IPS-NIHi7 (cell line): ENCODE measurements around the gene D2HGDH.
"Not testable (repeated sequence)": the region's sequence is repeated elsewhere in the genome, so short reads cannot be mapped to it uniquely, and the experiment has no call there.

Source experiments
- DNase-seq: peaks from one replicate; pipeline ENCODE4 v3.0.0; 2012; ENCODE audit warnings: mixed read lengths; ENCODE audit errors: extremely low spot score

D2HGDH gene

DNA sequence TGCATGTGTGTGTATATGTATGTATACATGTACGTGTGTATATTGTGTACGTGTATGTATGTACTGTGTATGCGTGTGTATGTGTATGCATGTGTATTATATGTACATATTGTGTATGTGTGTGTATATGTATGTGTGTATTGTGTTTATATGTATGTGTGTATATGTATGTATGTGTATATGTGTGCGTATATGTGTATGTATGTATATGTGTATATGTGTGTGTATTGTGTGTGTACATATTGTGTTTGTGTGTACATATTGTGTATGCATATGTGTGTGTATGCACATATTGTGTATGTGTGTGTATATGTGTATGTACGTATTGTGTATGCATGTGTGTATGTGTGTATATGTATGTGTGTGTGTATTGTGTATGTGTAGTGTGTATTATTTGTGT, 59.0 kb downstream of the D2HGDH start:
- DNase-seq = no peak

DNA sequence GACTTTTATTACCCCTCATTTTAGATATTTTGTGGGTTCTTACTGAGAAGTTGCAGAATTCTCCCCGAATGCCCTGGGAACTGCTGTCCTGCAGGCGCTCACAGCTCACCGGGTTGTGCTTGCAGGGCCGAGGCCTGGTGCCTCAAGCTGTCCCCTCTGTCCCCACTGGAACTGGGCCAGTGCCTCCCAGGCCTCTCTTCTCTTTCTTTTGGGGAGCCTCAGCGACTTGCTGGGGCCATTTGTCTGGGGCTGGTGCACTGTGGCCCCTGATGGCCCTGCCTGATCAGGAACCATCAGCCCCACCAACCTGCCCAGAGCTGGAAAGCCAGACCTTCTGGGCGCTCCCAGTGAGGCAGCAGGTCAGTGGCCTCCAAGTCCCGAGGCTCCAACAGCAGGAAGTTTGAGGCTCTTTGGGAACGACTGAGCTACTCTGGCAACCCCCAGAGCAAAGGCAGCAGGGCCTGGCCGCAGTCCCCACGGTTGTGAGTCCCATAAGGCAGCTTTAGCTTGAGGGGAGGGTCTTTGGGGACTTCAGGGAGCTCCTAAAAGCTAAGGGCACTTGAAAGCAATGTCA, 59.9 kb downstream of the D2HGDH start:
- no peak for DNase-seq

DNA sequence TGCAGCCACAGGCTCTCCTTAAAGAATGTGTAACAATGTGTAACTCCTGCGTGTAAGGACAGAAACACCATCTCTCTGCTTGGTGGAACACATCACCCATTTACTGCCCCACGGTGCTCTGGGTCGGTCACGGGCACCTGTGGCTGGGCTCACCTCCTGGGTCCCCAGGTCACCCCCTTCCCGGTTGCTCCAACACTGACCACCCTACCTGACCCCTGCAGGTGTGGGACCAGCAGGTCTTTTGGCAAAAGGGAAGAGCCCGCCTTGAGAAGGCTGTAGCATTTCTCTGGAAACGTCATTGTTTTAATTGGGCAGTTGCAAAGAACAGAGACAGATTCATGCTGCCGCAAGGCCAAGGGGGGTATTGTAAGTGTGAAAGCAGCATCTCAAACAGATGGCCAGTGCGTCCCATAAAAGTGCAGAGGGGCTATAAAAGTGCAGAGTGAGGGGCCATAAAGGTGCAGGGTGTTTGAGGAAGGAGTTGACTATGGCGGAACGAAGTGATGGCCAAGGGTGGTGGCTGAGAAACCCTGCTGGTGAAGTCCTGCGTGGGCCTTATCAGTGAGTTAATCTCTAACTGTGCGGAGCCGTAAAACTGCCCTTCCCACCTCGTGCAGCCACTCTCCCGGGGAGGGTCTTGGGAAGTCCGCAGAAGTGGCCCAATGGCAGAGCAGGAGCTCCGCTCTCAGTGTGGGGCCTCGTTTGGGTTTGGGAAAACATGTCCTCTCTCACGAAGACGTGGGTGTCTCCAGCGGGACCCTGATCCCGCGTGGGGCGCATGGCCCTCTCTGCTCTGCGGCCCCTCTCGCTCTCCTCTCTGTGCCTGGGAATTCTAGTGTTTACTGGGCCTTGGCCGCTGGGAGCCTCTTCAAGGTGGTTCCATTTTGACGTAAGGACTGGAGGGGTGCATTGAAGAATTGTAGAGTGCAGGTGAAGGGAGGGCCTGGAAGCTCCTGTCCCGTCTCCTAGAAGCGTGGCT, 60.9 kb downstream of the D2HGDH start:
- DNase-seq = no peak

DNA sequence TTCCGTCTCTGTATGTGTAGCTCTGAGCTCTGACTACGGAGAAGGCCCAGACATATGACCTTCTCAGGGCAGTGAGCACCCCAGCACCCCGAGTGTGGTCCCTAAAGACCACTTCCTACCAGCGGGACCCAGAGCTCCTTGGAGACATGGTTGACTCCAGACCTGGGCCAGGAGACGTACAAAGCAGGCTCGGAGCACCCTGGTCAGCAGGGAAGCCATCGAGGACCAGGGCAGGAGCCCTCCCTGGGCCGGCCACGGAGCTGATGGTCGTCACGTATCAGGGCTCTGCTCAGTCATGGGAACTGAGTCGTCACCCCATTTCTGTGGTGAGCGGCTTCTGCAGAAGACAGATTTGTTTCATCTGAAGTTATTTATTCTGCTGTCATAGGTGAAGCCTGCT, 61.8 kb downstream of the D2HGDH start:
- DNase-seq = no peak

DNA sequence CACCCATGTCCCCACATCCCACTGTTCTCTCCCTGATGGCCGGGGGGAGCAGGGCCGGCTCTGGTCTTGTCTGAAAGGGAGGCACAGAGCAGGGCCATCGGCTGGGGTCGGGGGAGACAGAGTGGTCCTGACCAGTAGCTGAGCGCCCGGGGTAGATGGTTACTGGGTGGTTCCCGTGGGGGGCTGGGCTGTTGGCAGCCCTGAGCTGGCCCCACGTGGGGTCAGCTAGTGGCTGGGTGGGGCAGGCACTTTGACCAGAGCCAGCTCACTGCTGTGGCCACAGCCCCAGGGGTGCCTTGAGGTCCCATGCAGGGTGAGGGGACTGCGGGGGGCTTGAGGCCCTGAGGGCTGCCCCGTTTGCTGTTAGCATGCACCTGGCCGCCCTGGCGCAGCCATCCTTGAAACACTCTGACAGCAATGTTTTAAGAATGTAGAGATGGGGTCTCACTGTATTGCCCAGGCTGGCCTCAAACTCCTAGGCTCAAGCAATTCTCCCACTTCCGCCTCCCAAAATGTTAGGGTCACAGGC, 62.2 kb downstream of the D2HGDH start:
- DNase-seq = no peak

DNA sequence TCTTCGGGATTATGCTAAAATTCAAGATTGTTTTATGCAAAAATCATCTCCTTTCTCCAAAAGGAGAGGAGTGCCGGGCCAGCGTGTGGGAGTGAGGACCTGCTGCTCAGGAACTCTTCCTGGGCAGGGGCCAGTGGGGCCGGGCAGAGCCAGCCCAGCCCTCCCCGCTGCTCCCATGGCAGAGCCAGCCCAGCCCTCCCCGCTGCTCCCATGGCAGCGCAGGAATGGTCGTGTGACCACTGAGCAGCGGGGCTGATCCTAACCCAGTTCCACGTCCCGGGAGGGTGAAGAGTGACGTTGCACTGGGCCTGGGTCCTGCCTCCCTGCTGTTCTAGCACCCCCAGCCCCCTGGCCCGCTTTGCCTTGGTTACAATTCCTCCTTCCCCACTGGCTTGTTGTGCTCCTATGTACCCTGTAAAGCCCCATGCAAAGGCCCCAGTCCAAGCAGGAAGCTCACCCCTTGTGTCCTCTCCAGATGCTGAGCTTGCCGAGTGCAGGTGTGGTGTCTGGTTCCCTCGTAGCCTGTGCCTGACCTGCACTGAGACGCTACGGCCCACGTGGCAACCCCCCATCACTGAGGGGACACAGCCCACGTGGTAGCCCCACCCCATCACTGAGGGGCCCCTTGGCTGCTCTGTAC, 63.1 kb downstream of the D2HGDH start:
- no peak for DNase-seq

DNA sequence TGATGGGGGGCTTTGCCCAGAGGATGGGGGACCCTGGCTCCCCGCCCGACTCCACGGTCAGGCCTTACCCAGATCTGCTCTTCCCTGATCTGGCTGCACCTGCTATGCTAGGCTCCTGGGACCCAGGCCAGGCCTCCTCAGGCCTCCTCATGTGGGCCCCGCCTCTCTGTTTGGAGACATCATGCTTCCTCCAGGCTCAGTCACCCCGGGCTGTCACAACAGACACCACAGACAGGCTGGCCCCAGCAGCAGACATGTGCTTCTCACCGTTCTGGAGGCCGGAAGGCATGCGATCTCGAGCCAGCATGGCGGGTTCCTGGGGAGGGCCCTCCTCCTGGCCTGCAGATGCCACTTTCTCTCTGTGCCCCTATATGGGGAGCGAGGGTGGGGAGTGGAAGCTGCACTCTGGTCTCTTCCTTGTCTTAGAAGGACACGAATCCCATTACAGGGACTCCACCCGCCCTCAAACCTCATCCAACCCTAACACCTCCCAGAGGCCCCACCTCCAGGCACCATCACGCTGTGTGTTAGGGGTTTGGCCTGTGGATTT, 63.7 kb downstream of the D2HGDH start:
- DNase-seq = peak; percentile 10

DNA sequence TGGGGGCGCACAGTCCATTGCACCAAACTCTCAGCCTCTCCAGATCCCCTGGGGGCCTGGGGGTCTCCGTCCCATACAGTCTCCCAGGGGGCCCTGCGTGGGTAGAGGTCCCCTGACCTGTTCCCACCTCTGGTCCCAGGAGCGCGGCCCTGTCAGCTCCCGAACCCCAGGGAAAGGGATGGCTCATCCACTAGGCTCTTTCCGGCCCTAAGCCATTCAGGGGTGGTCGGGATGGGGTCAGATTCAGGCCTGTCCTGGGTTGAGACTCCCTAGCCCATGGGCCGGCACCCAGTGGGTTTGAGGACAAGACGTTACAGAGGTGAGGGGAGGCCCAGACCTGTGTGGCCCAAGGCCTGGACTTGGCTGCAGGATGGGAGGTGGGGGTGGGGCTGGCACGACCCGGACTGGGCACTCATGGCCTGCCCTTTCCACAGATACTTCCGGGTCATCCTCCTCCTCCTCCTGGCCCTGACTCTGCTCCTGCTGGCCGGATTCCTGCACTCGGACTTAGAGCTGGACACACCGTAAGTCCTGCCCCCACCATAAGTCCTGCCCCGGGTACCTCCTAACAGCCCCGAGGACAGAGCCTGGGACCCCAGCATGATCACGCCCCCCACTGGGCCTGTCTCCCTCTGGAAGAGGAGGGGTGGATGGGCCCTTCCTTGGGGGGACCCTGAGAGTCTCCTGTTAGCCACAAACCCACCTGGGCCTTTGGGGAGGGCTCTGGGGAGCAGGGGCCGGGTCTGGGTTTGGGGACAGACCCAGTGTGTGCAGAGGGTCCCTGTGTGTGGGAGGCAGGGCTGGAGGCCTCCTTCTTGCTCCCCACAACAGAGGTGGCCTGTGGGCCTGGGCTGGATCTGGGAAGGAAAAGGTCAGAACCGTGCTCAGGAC, 64.4 kb downstream of the D2HGDH start:
- DNase-seq = no peak

DNA sequence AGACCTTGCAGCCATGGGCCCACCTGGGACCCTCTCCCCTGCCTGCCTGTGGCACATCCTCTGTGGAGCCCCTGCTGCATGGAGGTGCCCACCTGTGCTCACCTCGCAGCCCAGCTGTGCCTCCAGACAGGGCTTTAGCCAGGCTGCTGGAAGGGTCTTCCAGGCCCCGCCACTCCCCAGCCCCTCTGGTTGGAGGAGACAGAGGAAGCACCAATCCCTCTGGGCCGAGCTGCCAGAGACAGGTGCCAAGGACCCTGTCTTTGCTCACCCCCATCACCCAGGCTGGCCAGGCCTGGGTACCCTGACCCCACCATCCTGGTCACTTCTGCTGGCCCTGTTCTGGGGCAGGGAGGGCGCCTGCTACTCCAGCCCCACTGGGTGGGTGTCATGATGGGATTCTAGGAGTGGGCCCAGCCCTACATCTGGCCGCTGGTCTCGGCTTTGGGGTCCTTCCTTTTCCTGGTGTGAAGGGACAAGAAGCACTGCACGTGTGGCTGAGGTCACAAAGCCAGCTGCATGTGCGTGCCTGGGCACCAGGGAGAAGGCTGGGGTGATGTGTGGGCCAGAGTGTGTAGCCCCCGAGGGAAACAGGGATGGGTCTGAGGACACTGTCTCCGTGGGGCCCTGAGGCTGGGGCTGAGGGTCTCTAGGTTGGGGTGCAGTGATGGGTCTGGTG, 65.2 kb downstream of the D2HGDH start:
- no peak for DNase-seq

DNA sequence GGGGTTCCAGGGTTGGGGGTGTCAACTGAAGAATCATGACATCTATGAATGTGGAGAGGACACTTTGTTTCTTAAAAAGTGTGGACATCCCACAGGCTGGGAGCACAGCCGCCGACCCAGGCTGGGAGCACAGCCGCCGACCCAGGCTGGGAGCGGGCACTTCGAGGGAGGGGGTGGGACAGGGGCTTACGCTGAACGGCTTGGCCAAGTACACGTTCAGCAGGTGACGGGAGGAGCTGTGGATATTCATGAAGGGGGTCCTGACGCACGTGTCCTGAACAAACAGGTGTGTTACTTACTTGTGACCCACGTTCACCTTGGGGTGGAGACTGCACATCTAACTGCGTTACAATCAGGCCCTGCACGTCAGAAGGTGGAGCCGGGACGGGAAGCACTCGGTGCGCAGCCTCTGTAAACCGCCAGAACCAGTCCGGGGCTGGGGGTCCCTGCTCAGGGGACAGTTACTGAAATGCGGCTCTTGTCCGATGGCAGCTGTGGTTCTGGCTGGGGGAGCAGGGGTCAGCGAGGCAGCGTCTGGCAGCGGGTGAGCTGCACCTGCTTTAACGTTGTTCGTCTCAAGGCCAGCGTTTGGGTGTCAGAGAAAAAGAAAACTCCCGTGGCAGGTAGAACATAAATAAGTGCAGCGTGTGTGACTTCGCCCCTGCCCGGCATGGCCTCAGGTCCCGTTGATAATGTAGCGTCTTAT, 65.9 kb downstream of the D2HGDH start:
- DNase-seq = not testable (repeated sequence)

DNA sequence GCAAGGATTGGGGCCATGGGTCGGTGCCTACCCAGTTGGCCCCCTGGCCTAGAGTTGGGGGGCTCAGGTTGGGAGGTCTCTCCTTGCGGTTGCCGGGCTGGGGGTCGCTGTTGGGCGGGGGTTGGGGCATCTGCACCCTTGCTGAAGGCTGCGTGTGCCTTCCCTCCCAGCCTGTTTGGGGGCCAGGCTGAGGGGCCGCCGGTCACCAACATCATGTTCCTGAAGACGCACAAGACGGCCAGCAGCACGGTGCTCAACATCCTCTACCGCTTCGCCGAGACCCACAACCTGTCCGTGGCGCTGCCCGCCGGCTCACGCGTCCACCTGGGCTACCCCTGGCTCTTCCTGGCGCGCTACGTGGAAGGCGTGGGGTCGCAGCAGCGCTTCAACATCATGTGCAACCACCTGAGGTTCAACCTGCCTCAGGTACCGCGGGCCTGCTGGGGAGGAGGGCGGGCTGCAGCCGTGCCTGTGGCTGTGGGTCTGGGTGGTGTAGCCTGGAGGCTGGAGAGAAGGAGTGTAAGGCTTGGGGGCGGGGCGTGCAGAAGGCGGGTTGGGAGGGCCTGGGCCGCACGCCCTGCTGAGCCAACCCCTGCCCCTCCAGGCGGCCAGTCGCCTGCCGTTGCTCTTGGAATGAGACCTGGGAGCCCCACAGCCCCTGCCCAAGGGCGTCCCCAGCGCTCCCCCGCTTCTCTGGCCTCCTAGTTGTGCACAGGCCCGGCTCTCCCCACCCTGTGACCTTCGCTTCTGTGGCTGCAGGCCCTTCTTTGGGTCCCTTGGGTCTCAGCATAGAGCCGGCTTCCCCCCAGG, 67.4 kb downstream of the D2HGDH start:
- DNase-seq = peak; percentile 74

DNA sequence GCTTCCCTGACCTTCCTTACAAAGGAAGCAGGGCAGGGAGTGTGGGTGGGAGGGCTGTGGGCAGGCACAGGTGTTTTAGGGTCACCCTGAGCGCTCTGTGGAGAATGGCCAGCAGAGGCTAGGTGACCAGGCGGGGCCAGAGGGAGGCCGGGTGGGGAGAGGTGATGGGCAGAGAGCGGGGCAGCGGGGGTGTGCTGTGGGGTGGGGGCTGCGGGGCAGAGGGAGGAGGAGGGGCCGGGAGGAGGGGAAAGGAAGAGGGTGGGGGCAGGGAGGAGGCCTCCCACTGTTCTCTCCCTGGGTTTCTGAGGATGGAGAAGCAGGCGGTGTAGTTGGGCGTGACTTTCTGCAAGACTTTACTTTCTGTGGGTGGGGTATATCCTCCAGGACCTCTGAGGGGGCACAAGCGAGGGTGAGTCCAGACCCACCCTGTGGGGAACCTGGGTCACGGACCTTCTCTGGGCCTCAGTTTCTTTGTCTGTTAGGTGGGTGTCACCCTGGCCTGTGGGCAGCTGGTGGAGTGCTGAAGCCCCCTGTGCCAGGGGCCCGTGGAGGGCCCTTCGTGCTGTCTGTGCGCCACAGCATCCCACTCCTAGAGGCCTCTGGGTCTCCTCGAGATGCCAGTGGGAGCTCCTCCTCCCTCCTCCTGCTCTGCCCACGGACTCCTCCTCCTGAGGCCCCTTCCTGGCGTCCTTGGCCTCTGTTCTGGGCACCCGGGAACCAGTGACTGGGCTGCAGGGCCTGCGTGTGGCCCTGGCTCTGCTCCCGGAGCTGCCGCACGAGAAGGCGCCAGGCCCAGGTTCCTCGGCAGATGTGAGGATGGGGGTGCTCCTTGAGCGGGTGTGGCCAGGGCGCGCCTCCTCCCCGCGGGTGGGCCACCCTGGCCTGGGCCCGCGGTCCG, 68.2 kb downstream of the D2HGDH start:
- peak; percentile 10 for DNase-seq

DNA sequence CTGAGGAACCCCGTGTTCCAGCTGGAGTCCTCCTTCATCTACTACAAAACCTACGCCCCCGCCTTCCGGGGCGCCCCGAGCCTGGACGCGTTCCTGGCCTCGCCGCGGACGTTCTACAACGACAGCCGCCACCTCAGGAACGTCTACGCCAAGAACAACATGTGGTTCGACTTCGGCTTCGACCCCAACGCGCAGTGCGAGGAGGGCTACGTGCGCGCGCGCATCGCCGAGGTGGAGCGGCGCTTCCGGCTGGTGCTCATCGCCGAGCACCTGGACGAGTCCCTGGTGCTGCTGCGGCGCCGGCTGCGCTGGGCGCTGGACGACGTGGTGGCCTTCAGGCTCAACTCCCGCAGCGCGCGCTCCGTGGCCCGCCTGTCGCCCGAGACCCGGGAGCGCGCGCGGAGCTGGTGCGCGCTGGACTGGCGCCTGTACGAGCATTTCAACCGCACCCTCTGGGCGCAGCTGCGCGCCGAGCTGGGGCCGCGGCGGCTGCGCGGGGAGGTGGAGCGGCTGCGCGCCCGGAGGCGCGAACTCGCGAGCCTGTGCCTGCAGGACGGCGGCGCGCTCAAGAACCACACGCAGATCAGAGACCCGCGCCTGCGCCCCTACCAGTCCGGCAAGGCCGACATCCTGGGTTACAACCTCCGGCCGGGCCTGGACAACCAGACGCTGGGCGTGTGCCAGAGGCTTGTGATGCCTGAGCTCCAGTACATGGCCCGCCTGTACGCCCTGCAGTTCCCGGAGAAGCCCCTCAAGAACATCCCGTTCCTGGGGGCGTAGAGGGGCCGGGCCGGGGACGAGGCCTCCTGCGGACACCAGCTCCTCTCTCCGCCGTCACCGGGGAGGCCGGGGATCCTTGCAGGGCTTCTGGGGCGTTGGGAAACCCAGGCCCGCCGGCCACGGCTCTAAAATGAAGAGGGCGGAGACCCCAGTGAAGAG, 69.2 kb downstream of the D2HGDH start:
- DNase-seq = peak; percentile 46

DNA sequence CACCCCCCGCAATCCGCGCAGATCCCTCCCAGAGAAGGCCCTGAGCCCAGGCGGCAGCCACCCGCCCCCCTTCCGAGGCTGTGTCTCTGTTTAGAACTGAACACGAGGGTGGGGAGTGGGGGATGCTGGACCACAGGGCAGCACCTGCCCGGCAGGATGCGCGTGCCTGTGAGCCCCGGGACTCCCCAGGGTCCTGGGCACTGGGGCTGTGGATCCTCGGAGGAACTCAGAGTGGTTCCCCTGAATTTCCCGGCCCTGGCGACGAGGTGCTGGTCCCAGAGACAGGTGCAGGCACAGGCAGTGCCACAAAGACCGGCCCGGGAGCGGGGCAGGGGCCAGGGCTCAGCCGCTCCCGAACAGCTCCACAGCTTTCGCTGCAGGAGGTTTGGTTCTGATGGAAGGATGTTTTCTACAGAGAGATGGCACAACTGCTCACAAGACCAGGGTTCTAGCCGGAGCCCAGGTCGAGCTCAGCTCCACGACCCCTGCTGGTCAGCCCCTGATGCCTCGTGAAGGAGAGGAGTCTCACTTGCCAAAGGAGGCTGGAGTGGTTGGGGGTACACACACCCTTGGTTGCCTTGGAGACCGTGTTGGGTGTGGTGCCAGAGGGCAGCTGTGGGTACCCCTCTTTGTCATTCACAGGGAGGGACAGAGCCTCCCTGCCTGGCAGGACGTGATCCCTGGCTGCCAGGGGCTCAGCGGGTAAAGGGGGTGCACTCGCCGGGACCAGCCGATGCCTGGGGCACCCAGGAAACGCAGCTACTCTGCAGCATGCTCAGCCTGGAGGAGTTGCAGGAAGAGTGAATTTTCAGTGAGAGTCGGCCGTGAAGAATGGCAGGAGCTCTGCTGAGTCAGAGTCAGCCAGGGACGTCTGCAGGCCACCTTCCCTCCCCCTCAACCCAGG, 70.1 kb downstream of the D2HGDH start:
- peak; percentile 31 for DNase-seq

DNA sequence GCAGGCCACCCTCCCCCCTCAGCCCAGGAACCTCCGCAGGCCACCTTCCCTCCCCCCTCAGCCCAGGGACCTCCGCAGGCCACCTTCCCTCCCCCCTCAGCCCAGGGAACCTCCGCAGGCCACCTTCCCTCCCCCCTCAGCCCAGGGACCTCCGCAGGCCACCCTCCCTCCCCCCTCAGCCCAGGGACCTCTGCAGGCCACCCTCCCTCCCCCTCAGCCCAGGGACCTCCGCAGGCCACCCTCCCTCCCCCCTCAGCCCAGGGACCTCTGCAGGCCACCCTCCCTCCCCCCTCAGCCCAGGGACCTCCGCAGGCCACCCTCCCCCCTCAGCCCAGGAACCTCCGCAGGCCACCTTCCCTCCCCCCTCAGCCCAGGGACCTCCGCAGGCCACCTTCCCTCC, 71.8 kb downstream of the D2HGDH start:
- DNase-seq = not testable (repeated sequence)
